GM15510 (cell line): ENCODE measurements around the gene SMCO2.

Experiments used
- POLR2A ChIP-seq: IDR thresholded peaks from 3 replicates; pipeline ENCODE4 v1.6.1; 2011; ENCODE audit warnings: borderline replicate concordance; ENCODE audit not compliant: insufficient read length; ENCODE audit errors: extremely low read depth

SMCO2 gene

DNA sequence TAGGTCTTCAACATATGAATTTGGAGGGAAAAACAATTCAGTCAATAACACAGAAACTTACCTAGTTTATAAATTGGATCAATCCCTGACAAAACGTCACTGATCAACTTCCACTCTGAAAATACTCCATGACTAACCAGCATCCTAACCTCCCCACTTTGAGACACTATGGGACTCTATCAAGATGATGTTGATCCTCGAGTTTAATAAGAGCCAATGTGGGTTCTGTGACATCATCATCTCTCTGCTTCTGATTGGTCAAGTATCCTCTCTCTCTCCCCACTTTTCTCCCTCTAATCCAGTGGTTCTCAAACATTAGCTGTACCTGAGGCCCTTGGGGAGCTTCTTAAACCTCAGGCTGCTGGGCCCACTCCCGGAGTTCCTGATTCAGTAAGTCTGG, at the start of gene SMCO2:
Gene SMCO2, plus strand, starts transcription at position 301 of the 400 bp plus-strand sequence. CDS start 23,896 bp downstream, outside the sequence.
- TF ChIP-seq POLR2A = no peak

DNA sequence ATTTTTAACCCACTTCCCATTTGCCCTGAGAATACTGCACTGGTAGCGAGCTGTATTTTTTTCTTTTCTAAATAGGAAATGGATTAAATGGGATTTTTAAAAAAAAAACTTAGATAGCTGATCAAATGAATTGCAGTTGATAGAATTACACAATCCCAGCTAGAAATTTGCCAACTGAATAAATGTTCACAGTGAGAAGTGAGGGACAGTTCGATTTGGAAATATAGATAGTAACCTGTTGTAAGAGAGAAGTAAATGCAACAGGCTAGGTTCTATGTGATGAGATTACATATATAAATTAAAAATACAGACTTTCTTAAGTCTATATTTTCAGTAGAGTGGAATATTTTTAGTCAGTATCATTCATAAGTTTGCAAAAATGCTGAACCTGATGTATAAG, 48.1 kb upstream of the SMCO2 start:
- TF ChIP-seq POLR2A = no peak

DNA sequence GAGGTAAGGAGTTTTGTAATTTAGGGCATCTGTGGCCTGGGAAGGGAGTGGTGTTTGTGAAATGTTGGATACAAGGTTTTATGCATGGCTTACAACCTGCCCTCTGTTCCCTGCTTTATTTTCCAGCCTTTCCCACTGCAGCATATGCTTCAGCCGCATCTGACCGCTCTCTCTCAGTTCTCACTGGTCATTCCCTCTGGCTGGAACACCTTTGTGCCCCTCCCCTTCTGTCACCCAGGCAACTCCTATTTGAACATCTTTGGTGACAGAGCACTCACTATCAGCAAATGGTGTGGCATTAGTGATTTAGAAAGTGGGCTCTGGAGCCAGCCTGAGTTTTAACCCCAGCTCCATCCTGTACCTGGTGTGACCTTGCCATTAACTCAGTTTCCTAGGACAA, 47.5 kb upstream of the SMCO2 start:
- TF ChIP-seq POLR2A = no peak

DNA sequence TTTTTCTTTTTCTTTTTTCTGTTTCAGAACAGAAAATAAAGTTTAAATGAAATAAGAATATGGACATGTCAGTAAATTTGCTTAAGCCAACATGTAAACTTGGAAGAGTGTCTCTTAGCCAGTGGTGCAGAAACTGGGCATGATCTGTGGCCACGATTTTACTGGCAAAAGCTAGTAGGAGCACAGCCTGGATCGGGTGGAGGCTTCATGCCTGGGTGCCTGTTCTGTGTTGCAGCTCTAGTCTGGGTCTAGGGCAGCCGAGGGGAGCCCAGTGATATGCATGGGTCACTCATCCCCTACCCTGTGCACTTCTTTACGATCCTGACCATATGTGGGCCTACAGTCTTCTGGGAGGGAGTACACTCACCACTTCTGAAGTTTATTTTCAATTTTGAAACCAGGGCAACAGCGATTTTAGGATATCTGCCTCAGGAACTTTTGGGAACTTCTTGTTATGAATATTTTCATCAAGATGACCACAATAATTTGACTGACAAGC, 45.6 kb upstream of the SMCO2 start:
- no peak for TF ChIP-seq POLR2A

DNA sequence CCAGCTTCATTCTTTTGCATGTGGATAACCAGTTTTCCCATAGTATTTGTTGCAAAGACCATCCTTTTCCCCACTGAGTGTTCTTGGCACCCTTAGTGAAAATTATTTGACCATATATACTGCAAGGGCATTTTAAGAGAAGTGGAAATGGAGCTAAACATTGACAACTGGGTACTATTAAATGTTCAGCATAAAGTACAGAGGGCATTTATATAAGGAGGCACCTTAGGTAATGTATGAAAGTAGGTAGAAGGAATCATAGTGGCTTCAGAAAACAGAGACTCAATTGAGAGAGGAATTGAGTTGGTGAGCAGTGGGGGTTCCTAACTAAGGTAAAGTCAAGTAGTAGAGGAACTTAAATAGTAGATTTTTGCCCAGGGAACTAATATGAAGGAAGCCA, 34.5 kb upstream of the SMCO2 start:
- no peak for TF ChIP-seq POLR2A

DNA sequence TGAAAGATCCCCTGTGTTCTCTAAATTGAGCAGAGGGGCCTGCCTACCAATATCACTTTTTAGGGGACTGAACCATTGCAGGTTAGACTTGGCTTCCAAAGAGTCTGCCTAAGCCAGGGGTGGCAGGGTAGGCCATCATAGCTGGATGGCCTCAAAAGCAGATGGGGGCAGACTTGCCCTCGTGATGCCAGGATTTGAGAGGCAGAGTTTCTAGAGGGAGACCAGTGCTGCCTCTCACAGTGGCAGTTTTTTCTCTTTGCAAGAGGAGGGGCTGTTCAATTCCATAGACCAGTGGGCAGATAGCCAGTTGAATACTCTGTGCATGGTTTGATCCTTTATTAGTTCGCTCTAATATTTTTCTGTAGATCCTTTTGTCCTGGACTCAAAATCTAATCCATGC, 23.8 kb upstream of the SMCO2 start:
- no peak for TF ChIP-seq POLR2A

DNA sequence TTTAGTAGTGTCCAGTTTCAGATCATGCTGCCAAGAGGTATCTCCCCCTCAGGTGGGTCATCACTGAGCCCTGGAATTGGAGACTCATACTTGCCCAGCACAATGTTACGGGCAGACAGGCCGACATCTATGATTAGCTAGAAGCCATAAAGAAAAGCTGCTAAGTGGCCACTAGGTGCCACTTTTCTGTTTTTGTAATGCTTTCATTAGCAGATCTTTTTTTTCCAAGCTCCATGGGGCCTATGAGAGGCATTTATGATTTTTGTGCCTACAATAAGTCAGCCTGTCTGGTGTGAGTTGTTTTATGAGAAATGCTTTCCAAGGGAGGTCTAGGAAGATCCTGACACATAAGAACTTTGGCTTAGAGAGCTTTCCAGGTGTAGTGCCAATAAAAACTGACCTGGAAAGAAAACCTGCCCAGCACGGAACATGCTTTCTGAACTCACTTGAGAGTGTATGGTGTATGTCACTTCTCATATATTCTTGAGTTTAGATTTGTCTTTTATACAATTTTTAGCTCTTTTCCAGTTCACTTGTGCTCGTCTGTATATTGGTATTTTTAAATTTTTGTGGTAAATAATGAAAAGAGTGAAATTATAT, 21.8 kb upstream of the SMCO2 start:
- TF ChIP-seq POLR2A = no peak

DNA sequence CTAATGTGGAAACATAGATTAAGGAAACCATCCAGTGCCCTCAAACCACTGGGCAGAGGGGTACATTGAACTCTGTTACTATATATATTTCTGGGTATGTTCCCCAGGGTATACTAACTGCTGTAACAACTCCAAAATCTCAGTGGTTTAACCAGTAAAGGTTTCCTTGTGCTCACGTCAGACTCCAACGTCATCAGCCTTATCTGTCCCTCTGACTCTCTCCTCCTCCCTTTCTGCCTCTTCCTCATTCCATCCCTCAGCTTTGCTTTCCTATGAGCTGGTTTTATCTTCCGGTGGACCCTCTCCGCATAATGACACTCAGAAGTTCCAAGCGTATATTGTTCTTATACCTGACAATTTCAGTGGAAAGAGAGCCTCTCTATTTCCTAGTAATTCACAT, 21.2 kb upstream of the SMCO2 start:
- no peak for TF ChIP-seq POLR2A

DNA sequence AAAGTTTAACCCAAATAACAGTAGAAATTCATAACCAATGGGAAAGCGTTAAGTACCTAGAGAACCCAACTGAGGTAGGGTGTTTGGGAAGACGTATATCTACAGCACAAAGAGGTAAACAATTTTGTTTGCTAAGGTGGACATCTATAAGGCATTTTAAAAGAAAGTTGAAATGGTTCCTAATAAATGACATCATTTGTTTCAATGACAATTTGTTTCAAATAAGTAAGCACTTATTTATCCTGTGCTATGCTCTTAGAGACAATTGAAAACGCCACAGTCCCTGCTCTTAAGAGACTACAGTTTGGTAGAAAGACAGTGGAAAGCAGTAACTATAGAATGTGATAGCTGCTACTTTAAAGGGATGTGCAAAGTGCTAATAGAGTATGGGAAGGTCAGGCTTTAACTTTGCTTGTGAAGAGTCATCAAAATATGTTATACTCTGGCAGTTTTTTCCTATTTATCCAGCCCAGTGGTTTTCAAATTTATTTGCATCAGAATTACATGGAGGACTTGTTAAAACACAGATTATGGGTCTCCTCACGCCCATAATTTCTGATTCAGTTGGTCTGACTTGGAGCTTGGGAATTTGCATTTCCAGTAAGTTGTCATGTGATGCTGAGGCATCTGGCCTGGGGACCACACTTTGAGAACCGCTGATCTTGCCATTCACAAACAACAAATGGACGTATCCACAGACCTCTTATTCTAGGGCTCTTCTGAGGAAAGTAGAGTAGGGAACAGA, 19.6 kb upstream of the SMCO2 start:
- no peak for TF ChIP-seq POLR2A

DNA sequence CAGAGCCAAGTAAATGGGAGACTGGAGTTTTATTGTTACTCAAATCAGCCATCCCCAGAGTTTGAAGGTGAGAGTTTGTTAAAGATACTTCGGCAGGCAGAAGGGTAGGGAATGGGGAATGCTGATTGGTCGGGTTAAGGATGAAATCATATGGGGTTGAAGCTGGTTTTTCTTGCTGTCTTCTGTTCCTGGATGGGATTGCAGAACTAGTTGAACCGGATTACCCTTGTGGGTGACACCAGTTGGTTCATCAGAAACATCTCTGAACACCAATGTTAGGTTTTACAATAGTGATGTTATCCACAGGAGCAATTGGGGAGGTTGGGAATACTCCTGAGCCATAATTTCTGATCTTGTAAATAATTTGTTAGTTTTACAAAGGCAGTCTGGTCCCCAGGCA, 18.7 kb upstream of the SMCO2 start:
- TF ChIP-seq POLR2A = no peak

DNA sequence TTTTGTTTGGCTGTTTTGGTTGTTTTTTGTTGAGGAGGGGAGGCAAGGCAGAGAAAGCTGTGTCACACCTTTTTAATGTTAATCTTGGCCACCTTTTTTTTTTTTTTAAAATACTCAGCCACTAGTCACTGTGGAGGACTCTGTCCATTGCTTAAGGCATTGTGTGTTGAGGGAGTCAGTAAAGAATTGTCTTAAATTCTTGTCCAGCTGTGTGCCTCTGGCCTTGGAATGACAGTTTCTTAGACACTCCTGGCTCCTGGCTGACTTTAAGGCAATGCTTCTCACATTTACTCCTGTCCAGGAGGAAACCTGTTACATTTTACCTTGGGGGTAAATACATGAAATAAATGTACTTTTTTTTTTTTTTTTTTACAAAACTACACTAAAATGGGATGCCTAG, 18.1 kb upstream of the SMCO2 start:
- no peak for TF ChIP-seq POLR2A

DNA sequence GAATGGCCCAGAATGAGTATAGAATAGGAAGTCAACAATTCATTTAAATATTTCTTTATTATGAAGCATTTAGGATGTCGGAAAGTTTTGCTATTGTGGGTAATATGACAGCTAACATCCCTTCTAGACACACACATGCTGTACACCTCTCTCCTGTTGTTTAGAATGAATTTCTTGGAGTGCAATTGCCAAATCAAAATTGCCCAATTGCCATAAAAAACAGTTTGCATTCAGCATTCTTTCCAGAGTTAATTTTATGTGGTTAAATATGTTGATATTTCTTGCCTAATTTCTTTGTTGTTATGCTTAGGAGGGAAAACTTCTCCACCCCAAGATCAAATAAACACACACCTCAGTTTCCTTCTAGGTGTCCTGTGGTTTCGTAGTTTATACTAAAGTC, 16.9 kb upstream of the SMCO2 start:
- TF ChIP-seq POLR2A = no peak

DNA sequence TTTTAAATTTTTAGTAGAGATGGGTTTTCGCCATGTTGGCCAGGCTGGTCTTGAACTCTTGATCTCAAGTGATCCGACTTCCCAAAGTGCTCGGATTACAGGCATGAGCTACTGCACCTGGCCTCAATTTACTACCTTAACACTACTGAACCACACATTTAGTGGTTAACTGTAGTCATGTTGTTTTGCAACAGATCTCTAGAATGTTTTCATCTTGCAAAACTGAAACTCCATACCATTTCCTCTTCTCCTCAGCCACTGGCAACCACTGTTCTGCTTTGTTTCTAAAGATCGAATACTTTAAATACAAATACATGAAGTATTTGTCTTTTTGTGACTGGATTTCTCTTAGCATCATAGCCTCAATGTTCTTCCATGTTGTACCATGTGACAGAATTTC, 15.4 kb upstream of the SMCO2 start:
- no peak for TF ChIP-seq POLR2A

DNA sequence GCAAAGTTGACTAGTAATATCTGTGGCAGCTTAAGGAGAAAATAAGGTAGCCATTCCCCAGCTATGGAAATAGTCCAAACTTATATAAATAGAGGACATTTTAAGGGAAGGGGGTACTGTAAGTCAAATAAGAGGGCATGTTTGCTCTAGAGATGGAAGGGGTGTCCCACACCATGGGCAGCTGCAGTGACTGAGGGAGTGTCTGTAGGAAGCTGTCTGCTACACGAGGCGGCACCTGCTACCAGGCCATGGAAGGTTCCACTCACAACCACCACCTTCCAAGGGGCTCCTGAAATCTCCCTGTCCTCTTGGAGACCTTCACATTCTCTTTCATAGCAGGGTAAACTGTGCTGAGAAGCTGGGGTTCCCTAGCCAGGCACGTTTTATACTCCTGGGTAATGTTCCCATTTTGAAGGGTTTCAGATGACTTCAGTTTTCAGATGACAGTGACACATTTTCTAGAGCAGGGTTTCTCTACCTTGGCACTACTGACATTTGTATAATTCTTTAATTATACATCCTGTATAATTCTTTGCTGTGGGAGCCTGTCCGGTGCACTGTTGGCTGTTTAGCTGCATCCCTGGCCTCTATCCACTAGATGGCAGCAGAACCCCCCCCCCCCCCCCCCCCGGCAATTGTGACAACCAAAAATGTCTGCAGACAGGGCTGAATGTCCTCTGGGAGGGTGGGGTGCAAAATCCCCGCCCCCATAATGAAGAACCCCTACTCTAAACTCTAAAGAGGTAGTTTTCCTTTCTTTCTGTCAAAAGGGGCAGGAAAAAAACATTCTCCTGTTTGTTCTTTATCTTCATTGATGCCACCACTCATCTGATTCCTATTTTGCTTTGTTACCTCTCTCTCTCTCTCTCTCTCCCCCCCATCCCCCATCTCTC, 11.6 kb upstream of the SMCO2 start:
- TF ChIP-seq POLR2A = no peak

DNA sequence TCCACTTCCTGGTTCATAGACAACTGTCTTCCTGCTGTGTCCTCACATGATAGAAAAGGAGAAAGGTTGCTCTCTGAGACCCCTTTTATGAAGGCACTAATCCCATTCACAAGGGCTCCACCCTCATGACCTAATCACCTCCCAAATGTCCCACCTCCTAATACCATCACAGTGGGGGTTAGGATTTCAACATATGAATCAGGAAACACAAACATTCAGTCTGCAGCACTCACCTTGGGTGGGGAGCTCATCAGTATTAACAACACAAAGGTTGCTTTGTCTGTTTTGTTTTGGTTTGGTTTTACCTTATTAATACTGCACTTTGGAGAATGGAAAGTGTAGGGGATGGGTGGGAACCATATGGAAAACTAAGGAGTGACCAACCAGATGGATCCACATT, 10.5 kb upstream of the SMCO2 start:
- TF ChIP-seq POLR2A = no peak
